GM12891 (cell line): ENCODE measurements around the gene EXPH5.

Source experiments
- PAX5 ChIP-seq: IDR thresholded peaks from 2 replicates; pipeline ENCODE4 v1.6.1; 2011; ENCODE audit warnings: low read length, moderate library complexity, mild to moderate bottlenecking; ENCODE audit not compliant: insufficient read depth, severe bottlenecking
- POLR2A ChIP-seq: IDR thresholded peaks from 2 replicates; pipeline ENCODE4 v1.6.1; 2011; ENCODE audit warnings: low read depth, low read length, control low read depth
- POLR2AphosphoS5 ChIP-seq: IDR thresholded peaks from 2 replicates; pipeline ENCODE4 v1.6.1; 2011; ENCODE audit warnings: low read depth, low read length, control low read depth
- SPI1 ChIP-seq: IDR thresholded peaks from 2 replicates; pipeline ENCODE4 v1.6.1; 2011; ENCODE audit warnings: low read depth, low read length, control low read depth
- TAF1 ChIP-seq: IDR thresholded peaks from 2 replicates; pipeline ENCODE4 v1.6.1; 2011; ENCODE audit warnings: low read depth, low read length, control low read depth

DNA sequence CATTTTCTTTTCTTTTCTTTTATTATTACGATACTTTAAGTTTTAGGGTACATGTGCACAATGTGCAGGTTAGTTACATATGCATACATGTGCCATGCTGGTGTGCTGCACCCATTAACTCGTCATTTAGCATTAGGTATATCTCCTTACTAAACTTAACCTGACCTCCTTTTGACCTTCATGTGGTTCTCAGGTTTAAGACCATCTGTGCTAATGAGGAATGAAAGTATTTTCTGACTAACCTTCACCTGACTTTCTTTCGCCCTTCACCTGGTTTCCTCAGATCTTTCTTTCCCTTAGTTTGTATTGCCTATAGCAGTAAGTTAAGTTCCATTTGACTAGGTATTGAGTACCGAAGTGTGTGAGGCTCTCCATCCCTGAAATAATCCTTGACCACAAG lies 6.5 kb downstream of the EXPH5 start:
- TF ChIP-seq SPI1 (no peak), POLR2A (no peak), POLR2AphosphoS5 (no peak), TAF1 (no peak), PAX5 (no peak)
